Neuron (in vitro differentiated cells): Measurements from ENCODE around the gene ZNF285.
"Not testable (repeated sequence)": the region's sequence is repeated elsewhere in the genome, so short reads cannot be mapped to it uniquely, and the experiment has no call there.

Experiments
- H2AFZ ChIP-seq: one replicate; pipeline ENCODE4 v1.6.1; 2013; ENCODE audit warnings: low read depth, mild to moderate bottlenecking, inconsistent platforms, low read length, moderate library complexity
- H3K27me3 ChIP-seq: one replicate; pipeline ENCODE4 v1.6.1; 2013; ENCODE audit warnings: low read length; ENCODE audit not compliant: insufficient read depth
- H3K36me3 ChIP-seq: one replicate; pipeline ENCODE4 v1.6.1; 2013; ENCODE audit warnings: low read length; ENCODE audit not compliant: insufficient read depth
- H3K4me1 ChIP-seq: one replicate; pipeline ENCODE4 v1.6.1; 2013; ENCODE audit warnings: low read length; ENCODE audit not compliant: insufficient read depth
- H3K4me3 ChIP-seq: 2 replicates; pipeline ENCODE4 v1.5.1; 2013; ENCODE audit warnings: mild to moderate bottlenecking, low read length, moderate library complexity
- H3K9me3 ChIP-seq: one replicate; pipeline ENCODE4 v1.6.1; 2013; ENCODE audit warnings: low read length

ZNF285 gene

DNA sequence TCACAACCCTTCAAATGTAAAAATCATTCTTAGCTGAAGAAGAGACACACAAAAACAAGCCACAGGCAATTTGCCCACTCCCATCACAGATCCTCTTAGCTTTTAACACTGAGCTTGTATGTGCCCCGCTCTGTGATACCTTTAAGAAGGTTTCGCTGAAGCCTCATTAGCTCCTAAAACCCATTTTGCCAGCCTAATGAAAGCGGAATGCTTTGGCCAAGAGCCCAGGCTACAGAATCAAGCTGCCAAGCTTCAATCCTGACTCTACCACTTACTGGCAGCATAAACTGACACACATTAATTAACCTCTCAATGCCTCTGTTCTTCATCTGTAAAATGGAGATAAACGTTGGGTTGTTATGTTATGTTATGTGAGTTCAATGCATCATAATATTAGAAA, 55.4 kb downstream of the ZNF285 start:
- Histone ChIP-seq H2AFZ (no peak overlapping the region), H3K36me3 (peaks cover 10% of the 10 kb centered on the region), H3K4me1 (peaks cover 20% of the 10 kb centered on the region), H3K9me3 (peaks cover 24% of the 10 kb centered on the region), H3K27me3 (no peaks in the 10 kb centered on the region), H3K4me3 (no peak overlapping the region)

DNA sequence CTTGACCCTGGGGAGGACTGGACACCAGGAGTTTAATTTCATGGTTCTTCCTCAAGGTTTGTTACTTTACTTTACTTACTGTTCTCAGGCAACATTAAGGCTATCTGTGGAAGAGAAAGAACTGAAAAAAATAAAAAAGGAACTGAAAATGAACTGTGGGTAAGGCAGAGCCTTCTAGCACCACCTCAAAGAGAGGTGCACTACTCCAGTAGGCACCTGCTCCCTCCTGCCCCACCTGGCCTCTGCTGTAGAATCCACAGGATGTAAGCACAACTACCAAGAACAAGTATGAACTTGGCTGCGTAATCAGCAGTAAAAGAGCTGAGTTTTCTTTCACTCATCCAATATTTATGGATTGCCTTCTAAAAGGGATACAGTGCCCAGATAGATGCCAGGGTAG, 57.2 kb downstream of the ZNF285 start:
- H3K4me1 ChIP-seq: peaks cover 20% of the 10 kb centered on the region
- peaks cover 28% of the 10 kb centered on the region for H3K36me3 ChIP-seq
- no peak overlapping the region for H3K4me3 ChIP-seq
- peaks cover 26% of the 10 kb centered on the region for H3K9me3 ChIP-seq
- no peak overlapping the region for H2AFZ ChIP-seq
- no peaks in the 10 kb centered on the region for H3K27me3 ChIP-seq

DNA sequence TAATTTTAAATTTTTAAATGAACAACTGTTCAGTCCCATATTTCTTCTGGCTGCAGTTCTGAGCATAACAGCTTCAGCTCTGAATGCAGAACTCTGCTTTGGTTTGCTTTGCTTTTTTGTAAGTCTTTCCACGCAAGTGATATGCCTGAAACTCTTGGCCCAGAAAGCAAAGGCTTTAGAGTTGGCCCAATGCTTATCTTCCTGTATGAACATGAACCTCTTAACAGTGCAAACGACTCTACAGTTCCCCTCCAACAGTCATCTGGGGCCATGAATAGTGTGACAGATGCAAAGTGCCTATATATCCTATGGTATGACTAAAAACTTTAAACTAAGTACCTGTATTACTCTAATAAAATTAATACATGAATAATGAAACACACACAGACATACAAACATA, 59.6 kb downstream of the ZNF285 start:
- peaks cover 46% of the 10 kb centered on the region for H3K36me3 ChIP-seq
- peaks cover 32% of the 10 kb centered on the region for H3K9me3 ChIP-seq
- peaks cover 20% of the 10 kb centered on the region for H3K4me1 ChIP-seq
- no peak overlapping the region for H3K4me3 ChIP-seq
- H3K27me3 ChIP-seq: no peaks in the 10 kb centered on the region
- H2AFZ ChIP-seq: no peak overlapping the region

DNA sequence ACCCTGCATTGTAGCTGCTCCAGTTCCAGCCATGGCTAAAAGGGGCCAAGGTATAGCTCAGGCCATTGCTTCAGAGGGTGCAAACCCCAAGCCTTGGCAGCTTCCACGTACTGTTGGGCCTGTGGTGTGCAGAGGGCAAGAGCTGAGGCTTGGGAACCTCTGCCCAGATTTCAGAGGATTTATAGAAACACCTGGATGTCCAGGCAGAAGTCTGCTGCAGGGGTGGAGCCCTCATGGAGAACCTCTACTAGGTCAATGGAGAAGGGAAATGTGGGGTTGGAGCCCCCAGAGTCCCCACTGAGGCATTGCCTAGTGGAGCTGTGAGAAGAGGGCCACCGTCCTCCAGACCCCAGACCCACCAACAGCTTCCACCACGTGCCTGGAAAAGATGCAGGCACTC, 66.8 kb downstream of the ZNF285 start:
- H2AFZ ChIP-seq, H3K4me1 ChIP-seq, H3K27me3 ChIP-seq, H3K4me3 ChIP-seq: not testable (repeated sequence)
- peaks cover 88% of the 10 kb centered on the region for H3K36me3 ChIP-seq
- peaks cover 74% of the 10 kb centered on the region for H3K9me3 ChIP-seq
